ENCODE data around the gene KRT6C.

KRT6C gene

GRCh38 chr12:52519387-52519703 is 45.7 kb upstream of the KRT6C start:
- ChIA-PET CTCF (interaction anchor here (1.6 kb wide), 1 partner anchor 361 kb away, joined by 4 read pairs; no protein-coding TSS in a partner anchor), POLR2A (no interaction called here)
- DNase-seq (ENCODE audit: extremely low spot score): no peak
- TF ChIP-seq SUZ12 (IDR thresholded peaks at IDR 0.05): no peak
- no peak for TF ChIP-seq BHLHE40 (IDR thresholded peaks at IDR 0.05; ENCODE audit: borderline replicate concordance)
- no peak for TF ChIP-seq FOXM1 (IDR thresholded peaks at IDR 0.05; ENCODE audit: borderline replicate concordance)
- no peak for TF ChIP-seq FOXA1 (IDR thresholded peaks at IDR 0.05)
- TF ChIP-seq, protein P1, sequence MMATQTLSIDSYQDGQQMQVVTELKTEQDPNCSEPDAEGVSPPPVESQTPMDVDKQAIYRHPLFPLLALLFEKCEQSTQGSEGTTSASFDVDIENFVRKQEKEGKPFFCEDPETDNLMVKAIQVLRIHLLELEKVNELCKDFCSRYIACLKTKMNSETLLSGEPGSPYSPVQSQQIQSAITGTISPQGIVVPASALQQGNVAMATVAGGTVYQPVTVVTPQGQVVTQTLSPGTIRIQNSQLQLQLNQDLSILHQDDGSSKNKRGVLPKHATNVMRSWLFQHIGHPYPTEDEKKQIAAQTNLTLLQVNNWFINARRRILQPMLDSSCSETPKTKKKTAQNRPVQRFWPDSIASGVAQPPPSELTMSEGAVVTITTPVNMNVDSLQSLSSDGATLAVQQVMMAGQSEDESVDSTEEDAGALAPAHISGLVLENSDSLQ (IDR thresholded peaks at IDR 0.05): no peak
- TF ChIP-seq ARNT (IDR thresholded peaks at IDR 0.05): no peak

GRCh38 chr12:52518574-52519386 is 45.2 kb upstream of the KRT6C start:
- CTCF ChIA-PET: interaction anchor here (1.6 kb wide), 1 partner anchor 361 kb away, joined by 4 read pairs; no protein-coding TSS in a partner anchor
- no peak for DNase-seq (ENCODE audit: extremely low spot score)
- no peak for TF ChIP-seq LEF1 (IDR thresholded peaks at IDR 0.05; ENCODE audit: borderline replicate concordance)
- no peak for TF ChIP-seq BHLHE40 (IDR thresholded peaks at IDR 0.05; ENCODE audit: borderline replicate concordance)
- TF ChIP-seq SP1 (IDR thresholded peaks at IDR 0.05): no peak
- TF ChIP-seq FOXK2 (IDR thresholded peaks at IDR 0.05): no peak
- no peak for TF ChIP-seq L3MBTL2 (conservative IDR thresholded peaks at IDR 0.05)
- POLR2A ChIA-PET: no interaction called here

GRCh38 chr12:52517888-52518287 is 44.3 kb upstream of the KRT6C start:
- ChIA-PET CTCF (no interaction called here), POLR2A (no interaction called here)
- no peak for DNase-seq (ENCODE audit: extremely low spot score)
- TF ChIP-seq FOXM1 (IDR thresholded peaks at IDR 0.05; ENCODE audit: borderline replicate concordance): no peak
- no peak for TF ChIP-seq NFRKB (IDR thresholded peaks at IDR 0.05)
- TF ChIP-seq ELF4 (IDR thresholded peaks at IDR 0.05): no peak
- TF ChIP-seq ARNT (IDR thresholded peaks at IDR 0.05): no peak
- TF ChIP-seq SP1 (IDR thresholded peaks at IDR 0.05): no peak
- no peak for TF ChIP-seq TARDBP (IDR thresholded peaks at IDR 0.05)
- TF ChIP-seq, protein P1 (IDR thresholded peaks at IDR 0.05): no peak
- no peak for TF ChIP-seq LEF1 (IDR thresholded peaks at IDR 0.05; ENCODE audit: borderline replicate concordance)
- TF ChIP-seq HDGF (IDR thresholded peaks at IDR 0.05; ENCODE audit: borderline replicate concordance): no peak
- no peak for TF ChIP-seq SUZ12 (IDR thresholded peaks at IDR 0.05)
- no peak for TF ChIP-seq FOXK2 (IDR thresholded peaks at IDR 0.05)
- no peak for TF ChIP-seq L3MBTL2 (conservative IDR thresholded peaks at IDR 0.05)
- TF ChIP-seq CTBP1 (IDR thresholded peaks at IDR 0.05; ENCODE audit: borderline replicate concordance): no peak
- TF ChIP-seq FOXA1 (IDR thresholded peaks at IDR 0.05): no peak
- no peak for TF ChIP-seq BHLHE40 (IDR thresholded peaks at IDR 0.05; ENCODE audit: borderline replicate concordance)
- TF ChIP-seq ZNF384 (IDR thresholded peaks at IDR 0.05): no peak

DNA sequence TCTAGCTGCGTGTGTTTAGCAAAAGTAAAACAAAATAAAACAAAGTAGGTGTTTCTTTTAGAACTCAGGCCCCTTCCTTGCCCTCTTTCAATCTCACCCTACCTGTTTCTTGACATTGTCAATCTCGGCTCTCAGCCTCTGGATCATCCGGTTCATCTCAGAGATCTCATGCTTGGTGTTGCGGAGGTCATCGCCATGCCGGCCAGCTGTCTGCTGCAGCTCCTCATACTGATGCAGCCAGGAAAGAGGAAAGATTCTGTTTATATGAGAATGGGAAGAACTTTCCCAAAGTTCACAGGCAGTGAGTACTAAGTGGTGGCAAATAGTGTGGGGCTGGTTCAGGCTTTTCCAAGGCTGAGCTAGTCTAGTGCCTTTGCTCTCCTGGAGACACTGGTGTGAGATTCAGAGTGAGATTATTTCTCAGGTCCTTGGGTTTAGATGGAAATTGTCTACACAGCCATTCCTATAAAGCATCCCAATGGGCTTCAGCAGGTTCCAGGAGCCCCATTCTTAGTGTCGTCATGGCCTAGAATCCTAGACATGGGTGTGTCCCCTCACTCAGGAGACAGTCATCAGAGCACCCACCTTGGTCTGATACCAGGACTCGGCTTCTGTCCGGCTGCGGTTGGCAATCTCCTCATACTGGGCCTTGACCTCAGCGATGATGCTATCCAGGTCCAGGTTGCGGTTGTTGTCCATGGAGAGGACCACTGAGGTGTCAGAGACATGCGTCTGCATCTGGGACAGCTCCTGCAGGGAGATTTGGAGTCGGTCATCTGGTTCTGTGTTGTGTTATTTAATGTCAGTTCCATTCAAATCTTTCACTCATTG is 43.6 kb upstream of the KRT6C start:
- DNase-seq (ENCODE audit: extremely low spot score): no peak
- ChIA-PET CTCF (interaction anchor here (1.0 kb wide), 1 partner anchor 10 kb away, joined by 3 read pairs; no protein-coding TSS in a partner anchor), POLR2A (no interaction called here)
- TF ChIP-seq ZNF384 (IDR thresholded peaks at IDR 0.05): no peak
- no peak for TF ChIP-seq FOXA1 (IDR thresholded peaks at IDR 0.05)
- TF ChIP-seq SUZ12 (IDR thresholded peaks at IDR 0.05): no peak

DNA sequence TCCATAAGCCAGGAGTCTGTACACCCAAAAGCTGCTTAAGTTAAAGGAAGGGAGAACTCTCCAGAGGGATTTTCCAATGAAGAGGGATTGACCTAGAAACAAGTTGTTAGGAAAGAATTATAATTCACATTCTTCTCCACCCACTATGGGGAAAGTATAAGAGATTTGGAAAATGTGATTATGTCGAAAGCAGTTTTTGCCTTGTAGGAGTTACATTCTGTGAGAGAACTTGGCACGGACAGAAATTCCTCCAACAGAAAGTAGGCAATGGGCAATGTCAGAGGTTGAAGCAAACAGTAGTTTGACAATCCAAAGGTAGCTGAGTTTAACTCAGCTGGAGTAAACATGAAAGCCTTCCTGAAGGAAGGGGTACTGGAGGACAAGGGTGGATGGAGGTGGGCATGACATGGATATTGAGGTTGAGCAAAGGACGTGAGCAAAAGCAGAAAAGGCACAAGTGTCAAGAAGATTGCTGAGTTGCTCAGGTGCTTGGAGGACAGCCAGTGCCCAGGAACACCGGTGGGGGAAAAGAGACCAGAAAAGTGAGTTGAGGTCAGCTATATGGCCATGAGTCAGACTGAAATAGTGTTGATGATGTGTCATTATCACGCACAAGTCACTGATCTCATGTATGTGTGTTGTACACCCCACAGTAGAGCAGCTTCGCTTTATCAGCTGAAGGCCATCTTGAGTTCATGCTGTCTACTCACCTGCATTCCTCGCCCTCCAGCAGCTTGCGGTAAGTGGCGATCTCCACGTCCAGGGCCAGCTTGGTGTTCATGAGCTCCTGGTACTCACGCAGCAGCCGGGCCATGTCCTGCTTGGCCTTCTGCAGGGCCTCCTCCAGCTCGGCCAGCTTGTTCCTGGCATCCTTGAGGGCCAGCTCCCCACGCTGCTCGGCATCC is 42.6 kb upstream of the KRT6C start:
- ChIA-PET POLR2A (no interaction called here), CTCF (interaction anchor here (1.0 kb wide), 1 partner anchor 9 kb away, joined by 3 read pairs; no protein-coding TSS in a partner anchor)
- DNase-seq (ENCODE audit: extremely low spot score): no peak
- no peak for TF ChIP-seq FOXK2 (IDR thresholded peaks at IDR 0.05)
- no peak for TF ChIP-seq NFRKB (IDR thresholded peaks at IDR 0.05)
- no peak for TF ChIP-seq LEF1 (IDR thresholded peaks at IDR 0.05; ENCODE audit: borderline replicate concordance)
- no peak for TF ChIP-seq SUZ12 (IDR thresholded peaks at IDR 0.05)
- no peak for TF ChIP-seq ZNF384 (IDR thresholded peaks at IDR 0.05)
- no peak for TF ChIP-seq FOXA1 (IDR thresholded peaks at IDR 0.05)
- no peak for TF ChIP-seq ELF4 (IDR thresholded peaks at IDR 0.05)
- no peak for TF ChIP-seq L3MBTL2 (conservative IDR thresholded peaks at IDR 0.05)
- no peak for TF ChIP-seq BHLHE40 (IDR thresholded peaks at IDR 0.05; ENCODE audit: borderline replicate concordance)
- TF ChIP-seq HDGF (IDR thresholded peaks at IDR 0.05; ENCODE audit: borderline replicate concordance): no peak
- TF ChIP-seq SP1 (IDR thresholded peaks at IDR 0.05): no peak
- no peak for TF ChIP-seq CTBP1 (IDR thresholded peaks at IDR 0.05; ENCODE audit: borderline replicate concordance)
- TF ChIP-seq, protein P1 (IDR thresholded peaks at IDR 0.05): no peak
- no peak for TF ChIP-seq FOXM1 (IDR thresholded peaks at IDR 0.05; ENCODE audit: borderline replicate concordance)
- TF ChIP-seq ARNT (IDR thresholded peaks at IDR 0.05): no peak
